ENCODE measurements around the gene FKBP5.

The FKBP5 gene

GRCh38 chr6:35688605-35689322, at the start of gene FKBP5:
TSS of gene FKBP5 (minus strand) at chr6:35688915. CDS start at chr6:35642824, 46,091 bp downstream.
- in situ Hi-C loops (cut with MboI; ENCODE audit: low sequenced_read_pairs) = no loop called here

- in situ Hi-C loops (cut with MboI; ENCODE audit: low sequenced_read_pairs) = loop anchor here (5.0 to 25.0 kb wide), 2 partner anchors 150 to 450 kb away; partner anchors contain the start of gene DEF6
Observed at GRCh38 chr6:35737413-35738211, 48.9 kb upstream of the FKBP5 start.

DNA sequence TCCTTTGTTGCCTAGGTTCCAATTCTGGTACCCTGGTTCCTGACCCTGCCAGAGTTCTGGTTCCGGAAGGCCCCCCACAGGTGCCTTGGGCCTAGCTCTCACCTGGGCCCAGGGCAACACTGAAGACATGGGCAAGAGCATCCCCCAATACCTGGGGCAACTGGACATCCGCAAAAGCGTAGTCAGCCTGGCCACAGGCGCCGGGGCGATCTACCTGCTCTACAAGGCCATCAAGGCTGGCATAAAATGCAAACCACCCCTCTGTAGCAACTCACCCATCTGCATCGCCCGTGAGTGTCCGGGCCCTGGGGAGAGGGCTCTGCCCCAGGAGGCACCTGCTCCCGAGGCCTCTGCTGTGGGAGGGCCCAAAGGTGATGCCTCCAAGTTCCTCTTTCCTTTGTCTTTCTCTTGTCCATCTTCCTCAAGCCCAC, 48.3 kb upstream of the FKBP5 start, which contains the start of gene ARMC12:
Gene ARMC12 (plus strand): TSS at position 51 of the 431 bp plus-strand sequence. CDS start 77 bp downstream, at position 128.
- in situ Hi-C loops (cut with MboI; ENCODE audit: low sequenced_read_pairs) = loop anchor here (5.0 to 25.0 kb wide), 2 partner anchors 150 to 450 kb away; partner anchors contain the start of gene DEF6

- in situ Hi-C loops (cut with MboI; ENCODE audit: low sequenced_read_pairs) = loop anchor here (5.0 to 25.0 kb wide), 2 partner anchors 149 to 449 kb away; partner anchors contain the start of gene DEF6
Observed at GRCh38 chr6:35736253-35736894, 47.7 kb upstream of the FKBP5 start.

- in situ Hi-C loops (cut with MboI; ENCODE audit: low sequenced_read_pairs) = loop anchor here (5.0 to 25.0 kb wide), 2 partner anchors 148 to 448 kb away; partner anchors contain the start of gene DEF6
Observed at GRCh38 chr6:35735452-35735851, 46.7 kb upstream of the FKBP5 start.

- in situ Hi-C loops (cut with MboI; ENCODE audit: low sequenced_read_pairs) = loop anchor here (25.0 kb wide), 1 partner anchor 447 kb away; the partner anchor contains the start of gene DEF6
Observed at GRCh38 chr6:35734319-35734718, 45.6 kb upstream of the FKBP5 start.

DNA sequence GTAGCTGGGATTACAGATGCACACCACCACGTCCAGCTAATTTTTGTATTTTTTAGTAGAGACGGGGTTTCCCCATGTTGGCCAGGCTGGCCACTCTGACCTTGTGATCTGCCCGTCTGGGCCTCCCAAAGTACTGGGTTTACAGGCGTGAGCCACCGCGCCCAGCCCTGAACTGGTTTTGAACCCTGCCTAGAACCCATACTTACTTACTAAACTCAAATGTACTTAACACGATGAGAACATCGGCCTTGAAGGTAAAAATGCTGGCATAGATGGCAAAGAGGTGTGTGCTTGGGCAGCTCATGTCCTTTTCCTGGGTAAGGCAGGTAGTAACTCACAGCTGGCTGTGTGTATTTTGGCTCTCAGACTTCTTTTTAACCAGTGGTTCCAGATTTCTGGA, 44.9 kb upstream of the FKBP5 start:
- in situ Hi-C loops (cut with MboI; ENCODE audit: low sequenced_read_pairs) = loop anchor here (25.0 kb wide), 1 partner anchor 446 kb away; the partner anchor contains the start of gene DEF6

DNA sequence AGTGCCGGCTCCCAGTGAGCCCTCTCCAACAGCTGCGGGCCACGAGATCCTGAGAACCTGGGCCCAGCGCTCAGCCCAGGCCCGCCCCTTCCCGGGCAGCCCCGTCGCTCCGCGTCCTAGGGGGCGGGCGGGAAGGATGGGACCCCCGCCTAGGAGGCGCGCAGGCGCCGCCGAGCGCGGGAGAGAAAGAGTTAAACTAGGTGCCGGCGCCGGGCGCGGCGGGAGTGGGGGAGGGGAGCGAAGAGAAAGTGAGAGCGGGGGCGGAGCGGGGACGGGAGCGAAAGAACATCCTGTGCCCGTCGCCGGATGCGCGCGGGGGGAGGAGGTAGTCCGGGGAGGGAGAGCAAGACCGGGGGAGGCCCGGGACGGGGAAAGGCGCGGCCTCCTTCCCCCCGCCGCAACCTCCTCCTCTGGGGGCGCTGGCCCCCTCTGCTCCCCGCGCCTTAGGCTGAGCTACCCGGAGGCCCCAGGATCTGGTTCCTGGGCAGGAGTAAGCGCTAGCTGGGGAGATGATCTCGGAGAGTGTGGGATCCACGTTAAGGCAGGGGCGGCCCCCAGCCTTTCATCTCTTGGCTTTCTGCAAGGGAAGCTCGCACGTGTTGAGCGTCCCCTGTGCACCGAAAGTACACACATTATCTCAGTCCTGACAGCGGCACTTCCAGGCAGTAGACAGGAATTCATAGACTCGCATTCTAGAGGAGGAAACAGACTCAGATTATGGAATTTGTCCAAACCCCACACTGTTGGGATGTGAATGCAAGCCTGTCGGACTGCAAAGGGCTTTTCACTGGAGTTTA, 43.2 kb upstream of the FKBP5 start:
- in situ Hi-C loops (cut with MboI; ENCODE audit: low sequenced_read_pairs) = loop anchor here (25.0 kb wide), 1 partner anchor 445 kb away; the partner anchor contains the start of gene DEF6

- in situ Hi-C loops (cut with MboI; ENCODE audit: low sequenced_read_pairs) = loop anchor here (25.0 kb wide), 1 partner anchor 444 kb away; the partner anchor contains the start of gene DEF6
Observed at GRCh38 chr6:35731414-35731735, 42.7 kb upstream of the FKBP5 start.

DNA sequence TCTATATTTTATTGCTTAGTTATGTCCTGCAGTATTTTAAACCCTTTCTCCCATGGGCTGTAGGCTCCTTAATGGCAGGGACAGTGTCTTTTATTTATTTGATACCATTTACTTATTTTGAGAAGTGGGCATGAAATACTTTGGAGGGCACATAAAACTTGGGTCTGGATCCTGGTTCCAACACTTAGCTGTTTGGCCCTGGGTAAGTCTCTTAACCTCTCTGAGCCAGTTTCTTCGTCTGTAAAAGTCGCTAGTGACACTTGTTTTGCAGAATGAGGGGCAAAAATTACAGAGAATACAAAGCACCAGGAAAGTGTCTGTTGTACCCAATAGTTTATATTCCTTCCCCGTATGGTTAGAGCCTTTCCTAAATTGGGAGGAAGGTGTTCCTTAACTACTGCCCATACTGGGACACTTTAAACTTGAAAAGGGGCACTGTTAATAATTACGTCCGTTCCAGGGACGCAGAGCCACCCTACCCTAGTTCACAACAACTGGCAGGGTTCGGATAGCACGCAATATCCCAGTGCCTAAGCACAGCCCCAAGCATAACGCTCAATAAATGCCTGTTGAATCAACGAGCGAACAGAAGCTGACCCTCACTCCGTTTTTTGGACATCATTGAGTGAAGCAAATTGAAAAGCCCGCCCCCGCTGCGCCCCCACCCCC, 42.2 kb upstream of the FKBP5 start:
- in situ Hi-C loops (cut with MboI; ENCODE audit: low sequenced_read_pairs) = loop anchor here (25.0 kb wide), 1 partner anchor 444 kb away; the partner anchor contains the start of gene DEF6

DNA sequence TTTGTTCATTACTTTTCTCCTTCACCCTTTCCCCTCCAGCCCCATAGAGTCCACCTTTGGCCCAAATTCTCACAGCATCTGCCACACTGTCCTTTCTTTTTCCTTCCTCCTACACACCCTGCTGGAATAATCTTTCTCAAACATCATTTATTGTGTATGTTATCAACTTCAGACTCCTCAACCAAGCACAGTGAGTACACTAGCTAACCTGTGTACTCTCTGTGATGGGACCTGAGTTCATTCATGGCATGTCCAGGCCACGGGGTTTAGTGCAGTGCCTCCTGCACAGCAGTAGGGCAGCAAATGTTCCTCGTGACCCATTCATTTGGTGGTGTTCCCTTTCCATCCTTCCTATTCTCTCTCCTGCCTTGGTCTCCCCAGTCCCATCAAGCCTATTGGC, 41.0 kb upstream of the FKBP5 start:
- in situ Hi-C loops (cut with MboI; ENCODE audit: low sequenced_read_pairs) = loop anchor here (25.0 kb wide), 1 partner anchor 442 kb away; the partner anchor contains the start of gene DEF6

- in situ Hi-C loops (cut with MboI; ENCODE audit: low sequenced_read_pairs) = loop anchor here (25.0 kb wide), 1 partner anchor 442 kb away; the partner anchor contains the start of gene DEF6
Observed at GRCh38 chr6:35728683-35729678, 40.3 kb upstream of the FKBP5 start.

DNA sequence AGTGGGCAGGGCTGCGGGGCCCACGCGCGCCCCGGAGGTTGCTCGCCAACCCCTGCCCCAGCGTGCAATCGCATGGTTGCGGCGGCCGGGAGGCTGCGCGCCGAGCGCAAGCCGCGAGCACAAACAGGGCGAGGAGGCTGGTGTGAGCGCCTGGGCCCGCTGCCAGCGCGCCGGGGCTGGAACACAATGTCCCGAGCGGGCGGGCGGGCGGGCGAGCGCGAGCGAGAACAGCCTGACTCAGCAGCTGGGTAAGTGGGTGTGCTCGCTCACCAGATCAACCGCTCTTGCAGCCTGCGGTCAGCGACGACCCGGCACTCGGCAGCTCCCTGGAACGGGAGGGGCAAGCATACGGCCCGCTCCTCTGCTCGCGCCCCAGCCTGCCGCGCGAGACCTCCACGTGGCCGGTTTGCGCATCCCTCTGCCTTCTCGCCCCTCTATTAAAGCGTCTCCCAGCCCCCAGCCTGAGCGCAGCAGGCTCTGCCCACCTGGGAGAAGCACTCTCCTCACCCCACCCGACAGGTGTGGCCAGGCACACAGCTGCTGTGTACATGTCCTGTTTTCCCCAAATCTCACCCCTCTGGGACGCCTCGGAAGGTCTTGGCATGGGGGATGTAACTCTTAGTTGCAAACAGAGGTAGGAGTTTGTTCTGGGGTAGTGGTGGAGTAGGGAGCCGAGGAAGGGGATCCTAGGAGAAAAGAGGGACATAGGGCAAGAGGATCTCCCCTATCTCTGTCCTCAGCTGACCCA, 39.4 kb upstream of the FKBP5 start:
- in situ Hi-C loops (cut with MboI; ENCODE audit: low sequenced_read_pairs) = loop anchor here (25.0 kb wide), 1 partner anchor 441 kb away; the partner anchor contains the start of gene DEF6

GRCh38 chr6:35727231-35727934, 38.7 kb upstream of the FKBP5 start:
- in situ Hi-C loops (cut with MboI; ENCODE audit: low sequenced_read_pairs) = loop anchor here (25.0 kb wide), 1 partner anchor 440 kb away; the partner anchor contains the start of gene DEF6

- in situ Hi-C loops (cut with MboI; ENCODE audit: low sequenced_read_pairs) = loop anchor here (25.0 kb wide), 1 partner anchor 439 kb away; the partner anchor contains the start of gene DEF6
Observed at GRCh38 chr6:35725721-35726438, 37.2 kb upstream of the FKBP5 start.
